ENCODE results near the gene FGD2. TPM values are rescaled to one million over a fixed set of nuclear protein-coding genes. Genes with fewer than 3 reads are reported as not detected.

The FGD2 gene
- total and polyA plus RNA-seq, 10 of the 15 experiments (the other 5 are each of a cell fraction or from before 2014, with no cell fraction given), result 5.2 to 88.1 (median 33.2) TPM

- no peak overlapping the region for H3K4me2 ChIP-seq (ENCODE audit: control insufficient read depth, insufficient read depth)
- peaks cover 14% of the 10 kb centered on the region for H4K20me1 ChIP-seq (ENCODE audit: control insufficient read depth, insufficient read depth)
- no TSS peak for BruUV-seq (replicated peaks)
- H3K36me3 ChIP-seq (ENCODE audit: control insufficient read depth in 2 of 2, insufficient read depth in 2 of 2, low read length in 1 of 2), result peaks cover 42 to 47% of the 10 kb centered on the region in 2 experiments
- in situ Hi-C loops (cut with MboI) (no loop called here), intact Hi-C loops (cut with micrococcal nuclease; ENCODE audit: unreplicated experiment) (no loop called here)
- no peaks in the 10 kb centered on the region for H3K27me3 ChIP-seq (replicated peaks in 1 of 2; ENCODE audit: control insufficient read depth in 2 of 2, insufficient read depth in 2 of 2, low read length in 1 of 2)
- H3K79me2 ChIP-seq (ENCODE audit: control insufficient read depth, insufficient read depth, low read length), result peaks cover 21% of the 10 kb centered on the region
- ChIA-PET SMC1A (ENCODE audit: uncharacterized antibody, unreplicated experiment) (interaction anchor here (1.0 to 7.3 kb wide), 2 partner anchors 10 to 42 kb away, joined by 3 to 60 read pairs; no protein-coding TSS in a partner anchor), POLR2A (no interaction called here), RAD21 (ENCODE audit: unreplicated experiment) (interaction anchor here (3.5 kb wide), 1 partner anchor 42 kb away, joined by 38 read pairs; no protein-coding TSS in a partner anchor), CTCF (interaction anchor here (0.7 to 4.9 kb wide), 4 partner anchors 31 to 97 kb away, joined by 3 to 84 read pairs (median 4); partner anchors contain the start of gene C6orf89)
- no peaks in the 10 kb centered on the region for H3K4me1 ChIP-seq (ENCODE audit: control insufficient read depth, insufficient read depth, low read length)
- no peaks in the 10 kb centered on the region for H3K9me3 ChIP-seq (replicated peaks; ENCODE audit: control insufficient read depth, insufficient read depth, low read length)
- 99% methylated on average over 5 of the region's 7 CpGs for WGBS (ENCODE audit: insufficient coverage, insufficient replicate concordance, low lambda C conversion rate, missing lambda C conversion rate)
- H2AFZ ChIP-seq (ENCODE audit: control insufficient read depth, low read depth, low read length), result no peak overlapping the region
- no peak for DNase-seq (ENCODE audit: low read depth, low spot score)
- ATAC-seq, result no peak
- TF ChIP-seq, protein P1, sequence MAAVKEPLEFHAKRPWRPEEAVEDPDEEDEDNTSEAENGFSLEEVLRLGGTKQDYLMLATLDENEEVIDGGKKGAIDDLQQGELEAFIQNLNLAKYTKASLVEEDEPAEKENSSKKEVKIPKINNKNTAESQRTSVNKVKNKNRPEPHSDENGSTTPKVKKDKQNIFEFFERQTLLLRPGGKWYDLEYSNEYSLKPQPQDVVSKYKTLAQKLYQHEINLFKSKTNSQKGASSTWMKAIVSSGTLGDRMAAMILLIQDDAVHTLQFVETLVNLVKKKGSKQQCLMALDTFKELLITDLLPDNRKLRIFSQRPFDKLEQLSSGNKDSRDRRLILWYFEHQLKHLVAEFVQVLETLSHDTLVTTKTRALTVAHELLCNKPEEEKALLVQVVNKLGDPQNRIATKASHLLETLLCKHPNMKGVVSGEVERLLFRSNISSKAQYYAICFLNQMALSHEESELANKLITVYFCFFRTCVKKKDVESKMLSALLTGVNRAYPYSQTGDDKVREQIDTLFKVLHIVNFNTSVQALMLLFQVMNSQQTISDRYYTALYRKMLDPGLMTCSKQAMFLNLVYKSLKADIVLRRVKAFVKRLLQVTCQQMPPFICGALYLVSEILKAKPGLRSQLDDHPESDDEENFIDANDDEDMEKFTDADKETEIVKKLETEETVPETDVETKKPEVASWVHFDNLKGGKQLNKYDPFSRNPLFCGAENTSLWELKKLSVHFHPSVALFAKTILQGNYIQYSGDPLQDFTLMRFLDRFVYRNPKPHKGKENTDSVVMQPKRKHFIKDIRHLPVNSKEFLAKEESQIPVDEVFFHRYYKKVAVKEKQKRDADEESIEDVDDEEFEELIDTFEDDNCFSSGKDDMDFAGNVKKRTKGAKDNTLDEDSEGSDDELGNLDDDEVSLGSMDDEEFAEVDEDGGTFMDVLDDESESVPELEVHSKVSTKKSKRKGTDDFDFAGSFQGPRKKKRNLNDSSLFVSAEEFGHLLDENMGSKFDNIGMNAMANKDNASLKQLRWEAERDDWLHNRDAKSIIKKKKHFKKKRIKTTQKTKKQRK (IDR thresholded peaks at IDR 0.05; ENCODE audit: low read depth, low read length), result no peak
- TF ChIP-seq POLR2A (IDR thresholded peaks at IDR 0.05; ENCODE audit: low read depth, low read length) (peak; percentile 22; the same call in 1 of the 2 replicates), MEF2A (IDR thresholded peaks at IDR 0.05; ENCODE audit: insufficient read depth, low read depth, low read length) (no peak), CREM (IDR thresholded peaks at IDR 0.05; ENCODE audit: low read depth) (no peak), SIN3A (IDR thresholded peaks at IDR 0.05; ENCODE audit: low read depth, low read length) (no peak), RFX5 (IDR thresholded peaks at IDR 0.05; ENCODE audit: low read depth, low read length) (no peak), ZBTB11 (CRISPR knock-in tag; IDR thresholded peaks at IDR 0.05) (no peak), RUNX3 (IDR thresholded peaks at IDR 0.05; ENCODE audit: low read length) (no peak), ATF3 (IDR thresholded peaks at IDR 0.05; ENCODE audit: borderline replicate concordance, extremely low read depth, low read depth, low read length) (no peak)
- H3K4me3 ChIP-seq, result no peak overlapping the region
- no peak overlapping the region for H3K9ac ChIP-seq (ENCODE audit: control insufficient read depth, insufficient read depth, low read length)
- no peak for FAIRE-seq
- no peak overlapping the region for H3K27ac ChIP-seq (ENCODE audit: control insufficient read depth, insufficient read depth)
Measured at GRCh38 chr6:36976509-36976908, 28.9 kb upstream of the FGD2 start.
